SK-N-SH (cell line): ENCODE measurements around the gene CEACAM7.

Experiments
- CTCF ChIP-seq: fragments of 200-600 bp; sonication (generic); IDR thresholded peaks from 2 replicates; pipeline ENCODE4 v1.6.1; 2017; ENCODE audit warnings: antibody characterized with exemption, mild to moderate bottlenecking, moderate library complexity
- EZH2phosphoT487 ChIP-seq: fragments of 200-600 bp; sonication (generic); IDR thresholded peaks from 2 replicates; pipeline ENCODE4 v1.6.1; 2017; ENCODE audit warnings: low read depth, mixed run types, mild to moderate bottlenecking, antibody characterized with exemption, moderate library complexity, borderline replicate concordance
- MAX ChIP-seq: IDR thresholded peaks from 2 replicates; pipeline ENCODE4 v1.4.0; 2012; ENCODE audit warnings: low read depth
- USF2 ChIP-seq: fragments of 150-350 bp; IDR thresholded peaks from 2 replicates; pipeline ENCODE4 v1.6.1; 2017; ENCODE audit warnings: antibody characterized with exemption, low read length, low read depth, borderline replicate concordance

GRCh38 chr19:41689993-41690800, 2.1 kb upstream of the CEACAM7 start:
- TF ChIP-seq CTCF (no peak), EZH2phosphoT487 (no peak), MAX (no peak), USF2 (no peak)
